ENCODE results near the gene SH3GLB2.
"Not testable (repeated sequence)": the region's sequence is repeated elsewhere in the genome, so short reads cannot be mapped to it uniquely, and the experiment has no call there.

SH3GLB2 gene

GRCh38 chr9:129007035-129007765 lies 20.9 kb downstream of the SH3GLB2 start:
- no peak overlapping the region for H3K4me3 ChIP-seq (replicated peaks; ENCODE audit: low read depth, low read length)
- DNase-seq (ENCODE audit: low read depth) = no peak
- no peak for TF ChIP-seq CTCF (IDR thresholded peaks at IDR 0.05; ENCODE audit: low read length, missing control alignments)

GRCh38 chr9:129006328-129007034 lies 21.6 kb downstream of the SH3GLB2 start:
- DNase-seq (ENCODE audit: low read depth) = peak; percentile 79
- peak; percentile 99 for TF ChIP-seq CTCF (IDR thresholded peaks at IDR 0.05; ENCODE audit: low read length, missing control alignments)
- H3K4me3 ChIP-seq (replicated peaks; ENCODE audit: low read depth, low read length) = no peak overlapping the region

- no peak for TF ChIP-seq CTCF (IDR thresholded peaks at IDR 0.05; ENCODE audit: low read length, missing control alignments)
- H3K4me3 ChIP-seq (replicated peaks; ENCODE audit: low read depth, low read length) = no peak overlapping the region
- DNase-seq (ENCODE audit: low read depth) = no peak
Measured at GRCh38 chr9:129005336-129005997, 22.7 kb downstream of the SH3GLB2 start.

- H3K4me3 ChIP-seq (replicated peaks; ENCODE audit: low read depth, low read length); DNase-seq (ENCODE audit: low read depth): not testable (repeated sequence)
Measured at GRCh38 chr9:129004173-129004572, 24.0 kb downstream of the SH3GLB2 start.

- TF ChIP-seq CTCF (IDR thresholded peaks at IDR 0.05; ENCODE audit: low read length, missing control alignments) = no peak
- H3K4me3 ChIP-seq (replicated peaks; ENCODE audit: low read depth, low read length) = no peak overlapping the region
- DNase-seq (ENCODE audit: low read depth) = no peak
Measured at GRCh38 chr9:129002992-129003391, 25.1 kb downstream of the SH3GLB2 start.

GRCh38 chr9:129001504-129002325 lies 26.4 kb downstream of the SH3GLB2 start:
- no peak overlapping the region for H3K4me3 ChIP-seq (replicated peaks; ENCODE audit: low read depth, low read length)
- no peak for TF ChIP-seq CTCF (IDR thresholded peaks at IDR 0.05; ENCODE audit: low read length, missing control alignments)
- no peak for DNase-seq (ENCODE audit: low read depth)
